Measurements from ENCODE around the gene VTCN1. TPM values are rescaled to one million over a fixed set of nuclear protein-coding genes. Genes with fewer than 3 reads are reported as not detected.

Gene VTCN1
- total and polyA plus RNA-seq, 2 of the 8 experiments (the other 6 are each of a cell fraction or from before 2014, with no cell fraction given): 0.32 TPM; not detected in 1

DNA sequence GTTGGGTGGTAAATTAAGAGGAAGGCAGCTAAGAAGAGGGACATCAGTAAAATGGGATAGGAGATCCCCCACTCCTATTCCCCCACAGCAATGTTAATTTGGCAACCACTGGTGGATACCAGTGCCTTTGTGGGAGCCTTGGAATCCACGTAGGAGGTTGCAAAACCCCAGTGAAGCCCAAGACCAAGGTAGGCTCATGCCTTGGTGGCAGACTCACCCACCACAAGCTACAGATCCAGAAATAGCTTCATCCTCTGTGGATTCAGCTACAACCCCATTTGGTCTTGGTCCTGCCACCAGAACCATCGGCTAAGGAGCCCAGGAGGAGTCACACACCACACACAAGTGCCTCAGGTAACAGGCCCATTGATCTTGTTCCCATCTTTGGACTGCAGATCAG, 21.0 kb downstream of the VTCN1 start:
- no peaks in the 10 kb centered on the region for H3K4me1 ChIP-seq (replicated peaks in 1 of 4; ENCODE audit: control insufficient read depth in 3 of 4, insufficient read depth in 4 of 4, low read length in 3 of 4)
- no peak overlapping the region for H3K23ac ChIP-seq (ENCODE audit: insufficient read length)
- H3K23me2 ChIP-seq (ENCODE audit: low read depth, low read length): no peaks in the 10 kb centered on the region
- TF ChIP-seq CBX5 (IDR thresholded peaks at IDR 0.05; ENCODE audit: low read depth, low read length): no peak
- TF ChIP-seq SUZ12 (IDR thresholded peaks at IDR 0.05; ENCODE audit: low read length): no peak
- no peak for TF ChIP-seq CHD1 (IDR thresholded peaks at IDR 0.05; ENCODE audit: low read depth, low read length)
- no peak for TF ChIP-seq YY1 (IDR thresholded peaks at IDR 0.05; ENCODE audit: low read depth, low read length)
- H3K36me3 ChIP-seq (ENCODE audit: control insufficient read depth in 2 of 4, insufficient read depth in 4 of 4, low read length in 3 of 4): no peaks in the 10 kb centered on the region
- H3K4me2 ChIP-seq (ENCODE audit: insufficient read depth in 1 of 2, low read depth in 2 of 2, low read length in 2 of 2): no peak overlapping the region
- no peak for DNase-seq (ENCODE audit: low read depth in 1 of 2, low spot score in 2 of 2)
- no peak overlapping the region for H3K27ac ChIP-seq (ENCODE audit: low read depth, low read length)
- no peaks in the 10 kb centered on the region for H3K79me2 ChIP-seq (ENCODE audit: control insufficient read depth in 1 of 2, insufficient read depth in 2 of 2, low read length in 2 of 2)
- ChIA-PET POLR2A (ENCODE audit: partially characterized antibody) (no interaction called here), CTCF (ENCODE audit: partially characterized antibody) (interaction anchor here (1.0 kb wide), 1 partner anchor 61 kb away, joined by 3 read pairs; no protein-coding TSS in a partner anchor)
- no peak overlapping the region for H2BK5ac ChIP-seq (ENCODE audit: low read depth, low read length)
- H2BK120ac ChIP-seq (replicated peaks; ENCODE audit: low read depth, low read length): no peak overlapping the region
- H3K9ac ChIP-seq (replicated peaks in 1 of 4; ENCODE audit: extremely low read depth in 1 of 4, low read depth in 3 of 4, low read length in 3 of 4): no peak overlapping the region
- no peak overlapping the region for H2BK15ac ChIP-seq (ENCODE audit: low read length)
- no peak overlapping the region for H3K14ac ChIP-seq (ENCODE audit: insufficient read length)
- no peak overlapping the region for H2AFZ ChIP-seq (ENCODE audit: low read length)
- no peak overlapping the region for H3K56ac ChIP-seq (replicated peaks; ENCODE audit: insufficient read length, low read depth, low read length)
- no peak overlapping the region for H2AK5ac ChIP-seq (ENCODE audit: low read depth, low read length)
- H3K18ac ChIP-seq (ENCODE audit: extremely low read depth, low read length): no peak overlapping the region
- no peak overlapping the region for H2BK12ac ChIP-seq (ENCODE audit: low read depth, low read length)
- no peak overlapping the region for H2BK20ac ChIP-seq (ENCODE audit: low read length)
- no peak for FAIRE-seq
- H4K91ac ChIP-seq (replicated peaks; ENCODE audit: insufficient read length, low read length): no peak overlapping the region
- no peaks in the 10 kb centered on the region for H3K9me3 ChIP-seq (ENCODE audit: insufficient read depth in 2 of 2, low read depth in 1 of 2, low read length in 1 of 2)
- no peaks in the 10 kb centered on the region for H4K20me1 ChIP-seq (replicated peaks in 1 of 2; ENCODE audit: control insufficient read depth in 1 of 2, insufficient read depth in 2 of 2, low read length in 2 of 2)
- no peak overlapping the region for H3K4me3 ChIP-seq (ENCODE audit: extremely low read depth in 1 of 4, insufficient read depth in 2 of 4, low read depth in 3 of 4, low read length in 4 of 4)
- H3K27me3 ChIP-seq (replicated peaks in 1 of 4; ENCODE audit: control insufficient read depth in 3 of 4, extremely low read depth in 1 of 4, insufficient read depth in 3 of 4, low read length in 3 of 4): no peaks in the 10 kb centered on the region
- H4K5ac ChIP-seq (ENCODE audit: insufficient read length, low read depth, low read length): no peak overlapping the region
- WGBS, 2 experiments (ENCODE audit: extremely low coverage in 1 of 2, insufficient coverage in 1 of 2, insufficient read length in 1 of 2, insufficient replicate concordance in 2 of 2, low coverage in 1 of 2, low lambda C conversion rate in 2 of 2, missing lambda C conversion rate in 1 of 2): 88% methylated on average over 2 of the region's 2 CpGs; no CpG with 5 or more reads in 1 of the 2 experiments
- peak overlapping the region; percentile 48; the same call in 1 of the 2 replicates for H4K8ac ChIP-seq (ENCODE audit: extremely low read depth, insufficient read depth, low read length)
- H3K4ac ChIP-seq (replicated peaks; ENCODE audit: insufficient read length, low read depth, low read length): no peak overlapping the region
- H3K79me1 ChIP-seq (ENCODE audit: low read depth, low read length): no peaks in the 10 kb centered on the region

Measured in H1 (cell line).